K562 (cell line): ENCODE data around the gene HNRNPU. TPM values are rescaled to one million over a fixed set of nuclear protein-coding genes. Genes with fewer than 3 reads are reported as not detected.

Source experiments
- KLF6 ChIP-seq: fragments of 250-450 bp; sonication (Bioruptor Pico); IDR thresholded peaks from 2 replicates; pipeline ENCODE4 v1.4.0; 2020; ENCODE audit warnings: mild to moderate bottlenecking, moderate library complexity, borderline replicate concordance
- MBD2 ChIP-seq: sonication (generic); IDR thresholded peaks from 2 replicates; pipeline ENCODE4 v1.6.1; 2016; ENCODE audit warnings: low read depth, borderline replicate concordance
- OTX1 ChIP-seq: fragments of 450-650 bp; formaldehyde crosslinking; IDR thresholded peaks from 2 replicates; pipeline ENCODE4 v1.4.0; 2022; ENCODE audit warnings: mild to moderate bottlenecking
- ZFP30 ChIP-seq: fragments of 250-450 bp; sonication (Bioruptor Pico); IDR thresholded peaks from 2 replicates; pipeline ENCODE4 v1.8.0; 2022; ENCODE audit warnings: moderate library complexity, mild to moderate bottlenecking, inconsistent platforms, borderline replicate concordance
- ZKSCAN8 ChIP-seq: fragments of 200-800 bp; sonication (Bioruptor generic); IDR thresholded peaks from 2 replicates; pipeline ENCODE4 v1.6.1; 2016; ENCODE audit warnings: missing genetic modification characterization, missing compliant biosample characterization
- ZNF24 ChIP-seq: fragments of 450-650 bp; IDR thresholded peaks from 2 replicates; pipeline ENCODE4 v1.6.1; 2016
- ZNF586 ChIP-seq: fragments of 450-650 bp; formaldehyde crosslinking; conservative IDR thresholded peaks from 2 replicates; pipeline ENCODE4 v1.4.0; 2020; ENCODE audit warnings: mild to moderate bottlenecking, moderate library complexity
- polyA plus RNA-seq, 8 experiments: library from polyadenylated mRNA; depleted of rRNA in 4 of 8; stranded (reverse) in 5 of 8; unstranded in 3 of 8; fragments of >200 nt; fragmentation: Nextera tagmentation in 2 of 8; fragmentation: Illumina TruSeq in 1 of 8; extraction: Ambion mirVana in 2 of 8; extraction: Trizol in 1 of 8; gene quantifications; 2 replicates each; pipeline versions ENCODE4 v1.2.1 to v1.2.3, GENCODE V29; 2011 to 2014; ENCODE audit warnings: inconsistent platforms in 1 of 8, missing spikeins in 1 of 8
- total RNA-seq, 7 experiments: library from RNA; depleted of rRNA in 6 of 7; stranded (reverse); fragments of >200 nt in 6 of 7; fragmentation: Illumina TruSeq in 2 of 7; extraction: Trizol in 2 of 7; gene quantifications; 2 replicates each; pipeline versions ENCODE4 v1.2.1 to v1.2.3, GENCODE V29; 2011 to 2021; ENCODE audit warnings: low replicate concordance in 1 of 7
- TF ChIP-seq, protein P1 (sequence below), 3 experiments: fragments of 200-800 bp in 1 of 3; fragments of 250-450 bp in 1 of 3; fragments of 450-650 bp in 1 of 3; sonication (Bioruptor Pico) in 1 of 3; sonication (Bioruptor generic) in 1 of 3; formaldehyde crosslinking in 1 of 3; IDR thresholded peaks; 2 replicates each; pipeline versions ENCODE4 v1.6.1 to v1.8.0; 2016 to 2022; ENCODE audit warnings: mild to moderate bottlenecking in 2 of 3, missing genetic modification characterization in 2 of 3, missing compliant biosample characterization in 1 of 3, moderate library complexity in 1 of 3
- TF ChIP-seq, protein P2 (sequence below): fragments of 450-650 bp; conservative IDR thresholded peaks from 2 replicates; pipeline ENCODE4 v1.6.1; 2016; ENCODE audit warnings: missing genetic modification characterization, low read depth, mild to moderate bottlenecking, missing compliant biosample characterization, moderate library complexity
- TF ChIP-seq, protein P3 (sequence below): fragments of 450-650 bp; IDR thresholded peaks from 2 replicates; pipeline ENCODE4 v1.6.1; 2014; ENCODE audit warnings: low read depth, mild to moderate bottlenecking, moderate library complexity, borderline replicate concordance

Gene HNRNPU
- total and polyA plus RNA-seq, 9 of the 15 experiments (the other 6 are each of a cell fraction or from before 2014, with no cell fraction given), result 159 to 777 (median 577) TPM

DNA sequence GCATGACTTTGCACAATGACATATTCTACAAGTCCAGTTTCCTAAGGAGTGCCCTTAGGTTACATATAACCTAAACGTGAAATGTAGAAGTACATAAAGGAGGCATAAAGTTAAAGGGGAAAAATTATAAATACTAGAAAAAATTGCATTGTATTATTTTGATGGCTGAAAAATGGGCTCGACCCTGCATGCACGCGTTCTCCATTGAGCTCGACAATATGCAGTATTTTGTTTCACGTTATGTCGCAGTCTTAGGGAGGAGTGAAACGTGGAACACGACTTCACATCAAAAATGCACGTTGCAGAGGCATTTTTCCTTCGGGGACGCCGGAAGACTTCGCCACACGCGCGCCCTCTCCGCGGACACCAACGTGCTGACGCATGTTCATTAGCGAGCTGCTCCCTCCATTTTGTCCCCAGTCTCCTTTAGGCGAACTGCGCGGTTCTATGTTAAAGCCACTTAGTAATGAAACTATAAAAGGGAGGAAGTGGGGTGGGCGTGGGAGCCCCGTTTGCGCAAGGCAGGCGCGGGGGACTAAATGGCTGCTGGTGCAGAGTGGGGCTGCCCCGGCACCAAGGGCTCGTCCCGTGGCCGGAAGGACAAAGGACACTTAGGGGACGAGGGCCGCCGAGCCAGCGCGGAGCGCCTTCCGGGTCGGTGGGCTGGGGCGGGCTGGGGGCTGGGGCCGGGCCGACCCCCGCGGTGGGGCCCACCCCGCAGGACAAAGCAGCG, 29.6 kb downstream of the HNRNPU start (continued):
- TF ChIP-seq, protein P1, sequence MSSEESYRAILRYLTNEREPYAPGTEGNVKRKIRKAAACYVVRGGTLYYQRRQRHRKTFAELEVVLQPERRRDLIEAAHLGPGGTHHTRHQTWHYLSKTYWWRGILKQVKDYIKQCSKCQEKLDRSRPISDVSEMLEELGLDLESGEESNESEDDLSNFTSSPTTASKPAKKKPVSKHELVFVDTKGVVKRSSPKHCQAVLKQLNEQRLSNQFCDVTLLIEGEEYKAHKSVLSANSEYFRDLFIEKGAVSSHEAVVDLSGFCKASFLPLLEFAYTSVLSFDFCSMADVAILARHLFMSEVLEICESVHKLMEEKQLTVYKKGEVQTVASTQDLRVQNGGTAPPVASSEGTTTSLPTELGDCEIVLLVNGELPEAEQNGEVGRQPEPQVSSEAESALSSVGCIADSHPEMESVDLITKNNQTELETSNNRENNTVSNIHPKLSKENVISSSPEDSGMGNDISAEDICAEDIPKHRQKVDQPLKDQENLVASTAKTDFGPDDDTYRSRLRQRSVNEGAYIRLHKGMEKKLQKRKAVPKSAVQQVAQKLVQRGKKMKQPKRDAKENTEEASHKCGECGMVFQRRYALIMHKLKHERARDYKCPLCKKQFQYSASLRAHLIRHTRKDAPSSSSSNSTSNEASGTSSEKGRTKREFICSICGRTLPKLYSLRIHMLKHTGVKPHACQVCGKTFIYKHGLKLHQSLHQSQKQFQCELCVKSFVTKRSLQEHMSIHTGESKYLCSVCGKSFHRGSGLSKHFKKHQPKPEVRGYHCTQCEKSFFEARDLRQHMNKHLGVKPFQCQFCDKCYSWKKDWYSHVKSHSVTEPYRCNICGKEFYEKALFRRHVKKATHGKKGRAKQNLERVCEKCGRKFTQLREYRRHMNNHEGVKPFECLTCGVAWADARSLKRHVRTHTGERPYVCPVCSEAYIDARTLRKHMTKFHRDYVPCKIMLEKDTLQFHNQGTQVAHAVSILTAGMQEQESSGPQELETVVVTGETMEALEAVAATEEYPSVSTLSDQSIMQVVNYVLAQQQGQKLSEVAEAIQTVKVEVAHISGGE (CRISPR knock-in tag; IDR thresholded peaks at IDR 0.05), result peak in 2 of 3 experiments; percentile 55 to 93; a peak in 3 of 6 replicates
- TF ChIP-seq, protein P2, sequence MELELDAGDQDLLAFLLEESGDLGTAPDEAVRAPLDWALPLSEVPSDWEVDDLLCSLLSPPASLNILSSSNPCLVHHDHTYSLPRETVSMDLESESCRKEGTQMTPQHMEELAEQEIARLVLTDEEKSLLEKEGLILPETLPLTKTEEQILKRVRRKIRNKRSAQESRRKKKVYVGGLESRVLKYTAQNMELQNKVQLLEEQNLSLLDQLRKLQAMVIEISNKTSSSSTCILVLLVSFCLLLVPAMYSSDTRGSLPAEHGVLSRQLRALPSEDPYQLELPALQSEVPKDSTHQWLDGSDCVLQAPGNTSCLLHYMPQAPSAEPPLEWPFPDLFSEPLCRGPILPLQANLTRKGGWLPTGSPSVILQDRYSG (tag), result peak; percentile 85
- TF ChIP-seq KLF6 (CRISPR knock-in tag) (peak; percentile 69; the same call in 1 of the 2 replicates), MBD2 (no peak), ZKSCAN8 (peak; percentile 94; the same call in 1 of the 2 replicates), ZNF24 (peak; percentile 51), ZNF586 (CRISPR knock-in tag) (no peak), OTX1 (CRISPR knock-in tag) (no peak), ZFP30 (CRISPR knock-in tag) (no peak)
- TF ChIP-seq, protein P3, sequence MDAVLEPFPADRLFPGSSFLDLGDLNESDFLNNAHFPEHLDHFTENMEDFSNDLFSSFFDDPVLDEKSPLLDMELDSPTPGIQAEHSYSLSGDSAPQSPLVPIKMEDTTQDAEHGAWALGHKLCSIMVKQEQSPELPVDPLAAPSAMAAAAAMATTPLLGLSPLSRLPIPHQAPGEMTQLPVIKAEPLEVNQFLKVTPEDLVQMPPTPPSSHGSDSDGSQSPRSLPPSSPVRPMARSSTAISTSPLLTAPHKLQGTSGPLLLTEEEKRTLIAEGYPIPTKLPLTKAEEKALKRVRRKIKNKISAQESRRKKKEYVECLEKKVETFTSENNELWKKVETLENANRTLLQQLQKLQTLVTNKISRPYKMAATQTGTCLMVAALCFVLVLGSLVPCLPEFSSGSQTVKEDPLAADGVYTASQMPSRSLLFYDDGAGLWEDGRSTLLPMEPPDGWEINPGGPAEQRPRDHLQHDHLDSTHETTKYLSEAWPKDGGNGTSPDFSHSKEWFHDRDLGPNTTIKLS, result 0 out of 2 replicates have a peak, but pooled peaks have one; percentile 77
